Lung (tissue), 12 donors: ENCODE measurements around the gene ACER2. TPM values are rescaled to one million over a fixed set of nuclear protein-coding genes. Genes with fewer than 3 reads are reported as not detected.

Experiments
- ATAC-seq: fragments of 200-7000 bp; cut with Tn5 transposase; one replicate; pipeline ENCODE4 v1.9.1; 2020; ENCODE audit warnings: moderate number of reproducible peaks; ENCODE audit not compliant: insufficient read depth, low FRiP score
- DNase-seq, 3 donors: peaks; one replicate each; pipeline ENCODE4 v3.0.0-alpha.2; 2013 to 2017
- H3K27ac ChIP-seq, 2 donors: one replicate each; pipeline ENCODE4 v1.5.1; 2013; ENCODE audit warnings: mild to moderate bottlenecking in 2 of 2, moderate library complexity in 2 of 2, control low read depth in 1 of 2, inconsistent platforms in 1 of 2, low read depth in 1 of 2, low read length in 1 of 2
- H3K27me3 ChIP-seq, 3 donors: one replicate each; pipeline ENCODE4 v1.5.1; 2013; ENCODE audit warnings: low read length in 2 of 3; ENCODE audit not compliant: control insufficient read depth in 3 of 3, insufficient read depth in 3 of 3
- H3K36me3 ChIP-seq, 4 donors: one replicate each; pipeline ENCODE4 v1.5.1; 2013; ENCODE audit warnings: low read length in 4 of 4, mild to moderate bottlenecking in 1 of 4, moderate library complexity in 1 of 4; ENCODE audit not compliant: control insufficient read depth in 4 of 4, insufficient read depth in 4 of 4
- H3K4me1 ChIP-seq, 5 donors: one replicate each; pipeline ENCODE4 v1.5.1; 2013; ENCODE audit warnings: low read length in 5 of 5, mild to moderate bottlenecking in 2 of 5, moderate library complexity in 1 of 5; ENCODE audit not compliant: control insufficient read depth in 5 of 5, insufficient read depth in 5 of 5
- H3K4me3 ChIP-seq: one replicate; pipeline ENCODE4 v1.5.1; 2013; ENCODE audit warnings: mild to moderate bottlenecking, control low read depth, moderate library complexity
- H3K9ac ChIP-seq, 2 donors: one replicate each; pipeline ENCODE4 v1.5.1; 2013; ENCODE audit warnings: low read length in 2 of 2, control low read depth in 1 of 2; ENCODE audit not compliant: insufficient read depth in 1 of 2
- H3K9me3 ChIP-seq, 4 donors: one replicate each; pipeline ENCODE4 v1.5.1; 2013; ENCODE audit warnings: low read length in 3 of 4, mild to moderate bottlenecking in 1 of 4, moderate library complexity in 1 of 4; ENCODE audit not compliant: control insufficient read depth in 4 of 4, insufficient read depth in 3 of 4
- WGBS, 2 donors: extraction: QIAGEN DNeasy Blood & Tissue Kit; methylation state at CpG; one replicate each; pipeline ENCODE4 v1.1.7; 2013; 5-methylcytosine and 5-hydroxymethylcytosine counted together
- polyA plus RNA-seq, 2 donors: library from polyadenylated mRNA; stranded (reverse); fragments of 200-250 nt; gene quantifications; one replicate each; pipeline ENCODE4 v1.2.1, GENCODE V29; 2013
- total RNA-seq, 2 donors: library from RNA; depleted of rRNA in 1 of 2; stranded (reverse); fragments of >200 nt in 1 of 2; gene quantifications; one replicate each; pipeline ENCODE4 v1.2.1, GENCODE V29; 2014 to 2021
- TF ChIP-seq, protein P1 (sequence below): IDR thresholded peaks from 2 replicates; pipeline ENCODE4 v1.5.1; 2012; ENCODE audit warnings: mild to moderate bottlenecking; ENCODE audit errors: control extremely low read depth, extremely low read depth
- donor health status: control.
- donor health status: control.
- donor health status: Bipolar disorder and iron deficiency.
- donor health status: healthy.
- donor health status: DM: yes; HTN: yes; CAD: no.

The ACER2 gene
- total and polyA plus RNA-seq, 4 donors = 0.30 to 4.9 (median 2.8) TPM

DNA sequence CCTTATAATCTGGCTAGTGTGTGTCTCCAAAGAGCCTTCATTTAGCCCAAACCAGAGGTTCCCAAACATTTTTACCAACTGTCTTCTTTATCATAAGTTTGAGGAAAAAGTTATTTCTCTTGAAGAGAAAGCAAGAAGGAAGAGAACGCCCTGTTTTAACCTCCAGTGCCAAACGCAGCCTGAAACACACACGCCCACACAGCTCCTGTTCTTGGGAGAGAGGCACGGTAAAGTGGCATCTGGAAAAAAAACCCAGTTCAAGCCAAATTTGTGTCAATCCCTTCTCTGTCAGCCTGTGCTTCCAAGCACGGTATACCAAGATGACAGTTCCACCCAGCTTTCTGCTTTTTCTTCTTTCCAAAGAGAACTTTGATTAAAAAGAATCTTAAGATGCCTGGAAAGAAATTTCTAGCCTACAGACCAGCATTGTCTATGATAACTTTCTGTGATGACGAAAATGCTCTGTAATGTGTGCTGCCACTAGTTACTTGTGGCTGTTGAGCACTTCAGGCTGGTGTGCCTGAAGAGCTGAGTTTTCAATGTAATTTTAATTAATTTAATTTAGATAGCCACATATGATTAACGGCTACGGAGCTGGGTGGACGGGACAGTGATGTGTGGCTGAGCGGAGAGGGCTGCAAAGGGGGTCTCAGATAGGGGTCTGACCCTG, 62.3 kb downstream of the ACER2 start:
- no peak overlapping the region for H3K27ac ChIP-seq
- no peak for ATAC-seq
- no peak for DNase-seq
- WGBS, 2 donors = 64 to 75% methylated on average over 10 of the region's 10 CpGs
- H3K9ac ChIP-seq = no peak overlapping the region
- TF ChIP-seq, protein P1, sequence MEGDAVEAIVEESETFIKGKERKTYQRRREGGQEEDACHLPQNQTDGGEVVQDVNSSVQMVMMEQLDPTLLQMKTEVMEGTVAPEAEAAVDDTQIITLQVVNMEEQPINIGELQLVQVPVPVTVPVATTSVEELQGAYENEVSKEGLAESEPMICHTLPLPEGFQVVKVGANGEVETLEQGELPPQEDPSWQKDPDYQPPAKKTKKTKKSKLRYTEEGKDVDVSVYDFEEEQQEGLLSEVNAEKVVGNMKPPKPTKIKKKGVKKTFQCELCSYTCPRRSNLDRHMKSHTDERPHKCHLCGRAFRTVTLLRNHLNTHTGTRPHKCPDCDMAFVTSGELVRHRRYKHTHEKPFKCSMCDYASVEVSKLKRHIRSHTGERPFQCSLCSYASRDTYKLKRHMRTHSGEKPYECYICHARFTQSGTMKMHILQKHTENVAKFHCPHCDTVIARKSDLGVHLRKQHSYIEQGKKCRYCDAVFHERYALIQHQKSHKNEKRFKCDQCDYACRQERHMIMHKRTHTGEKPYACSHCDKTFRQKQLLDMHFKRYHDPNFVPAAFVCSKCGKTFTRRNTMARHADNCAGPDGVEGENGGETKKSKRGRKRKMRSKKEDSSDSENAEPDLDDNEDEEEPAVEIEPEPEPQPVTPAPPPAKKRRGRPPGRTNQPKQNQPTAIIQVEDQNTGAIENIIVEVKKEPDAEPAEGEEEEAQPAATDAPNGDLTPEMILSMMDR = no peak
- no peaks in the 10 kb centered on the region for H3K9me3 ChIP-seq
- H3K27me3 ChIP-seq = no peaks in the 10 kb centered on the region
- peaks cover 0 to 6% (median 0%) of the 10 kb centered on the region in 5 donors for H3K4me1 ChIP-seq
- no peak overlapping the region for H3K4me3 ChIP-seq
- H3K36me3 ChIP-seq = no peaks in the 10 kb centered on the region

DNA sequence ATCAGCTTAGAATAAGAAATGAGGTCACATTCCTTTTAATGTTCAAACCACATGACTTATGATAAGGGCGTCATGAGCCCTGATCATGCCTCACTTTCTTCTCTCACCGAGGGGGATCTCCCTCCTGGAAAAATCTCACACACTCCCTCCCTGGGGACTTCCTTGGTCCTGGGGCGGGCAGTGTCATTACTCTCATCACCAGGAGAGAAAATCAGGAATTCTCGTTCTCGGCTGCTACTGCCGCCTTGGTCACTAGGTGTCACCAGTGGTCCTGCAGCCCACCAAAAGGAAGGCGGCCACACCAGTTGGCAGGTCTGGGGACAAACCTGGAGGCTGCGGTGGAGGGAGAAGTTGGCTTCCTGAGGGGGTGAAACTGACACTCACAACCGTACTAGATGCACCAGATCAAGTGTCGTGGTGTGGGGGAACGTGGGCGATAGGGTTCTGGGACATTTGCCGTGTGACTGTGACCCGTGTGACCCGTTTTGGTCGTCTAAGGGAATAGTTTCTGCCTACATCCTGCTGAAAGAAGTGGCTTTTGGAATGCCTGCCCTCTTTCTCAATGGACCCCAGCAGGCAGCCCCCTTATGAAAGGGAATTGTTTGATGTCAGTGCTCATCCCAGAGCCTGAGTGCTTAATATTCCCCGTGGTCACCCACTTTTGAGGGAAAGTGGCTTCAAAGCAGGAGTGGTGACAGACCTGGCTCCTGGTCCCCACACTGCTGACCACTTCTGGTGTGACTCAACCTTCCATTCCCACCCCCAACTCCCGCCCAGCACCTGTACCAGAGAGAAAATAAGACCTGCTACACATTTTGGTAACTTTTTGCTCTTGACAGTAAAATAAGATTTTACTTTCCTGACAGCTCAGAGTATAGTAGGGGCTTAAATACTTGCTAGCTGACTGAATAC, 63.2 kb downstream of the ACER2 start:
- no peaks in the 10 kb centered on the region for H3K36me3 ChIP-seq
- H3K27me3 ChIP-seq = no peaks in the 10 kb centered on the region
- peaks cover 0 to 6% (median 0%) of the 10 kb centered on the region in 5 donors for H3K4me1 ChIP-seq
- ATAC-seq (peak; percentile 69), DNase-seq (peak; percentile 62 to 67 (median 64))
- H3K4me3 ChIP-seq = no peak overlapping the region
- H3K27ac ChIP-seq = no peak overlapping the region
- TF ChIP-seq, protein P1 = peak; percentile 26
- 11 to 14% methylated on average over 18 of the region's 18 CpGs for WGBS, 2 donors
- H3K9me3 ChIP-seq = no peaks in the 10 kb centered on the region
- peak overlapping the region in 1 of 2 donors; percentile 3 for H3K9ac ChIP-seq

GRCh38 chr9:19473605-19474004, 64.8 kb downstream of the ACER2 start:
- DNase-seq (no peak), ATAC-seq (no peak)
- Histone ChIP-seq H3K9me3 (no peaks in the 10 kb centered on the region), H3K27ac (no peak overlapping the region), H3K36me3 (no peaks in the 10 kb centered on the region), H3K9ac (no peak overlapping the region), H3K4me1 (peaks cover 0 to 6% (median 0%) of the 10 kb centered on the region in 5 donors), H3K27me3 (no peaks in the 10 kb centered on the region), H3K4me3 (no peak overlapping the region)
- TF ChIP-seq, protein P1 = no peak
